ENCODE measurements around the gene MTFMT. TPM values are rescaled to one million over a fixed set of nuclear protein-coding genes. Genes with fewer than 3 reads are reported as not detected.

MTFMT gene
- total RNA-seq, 1 donor: 30.7 TPM

DNA sequence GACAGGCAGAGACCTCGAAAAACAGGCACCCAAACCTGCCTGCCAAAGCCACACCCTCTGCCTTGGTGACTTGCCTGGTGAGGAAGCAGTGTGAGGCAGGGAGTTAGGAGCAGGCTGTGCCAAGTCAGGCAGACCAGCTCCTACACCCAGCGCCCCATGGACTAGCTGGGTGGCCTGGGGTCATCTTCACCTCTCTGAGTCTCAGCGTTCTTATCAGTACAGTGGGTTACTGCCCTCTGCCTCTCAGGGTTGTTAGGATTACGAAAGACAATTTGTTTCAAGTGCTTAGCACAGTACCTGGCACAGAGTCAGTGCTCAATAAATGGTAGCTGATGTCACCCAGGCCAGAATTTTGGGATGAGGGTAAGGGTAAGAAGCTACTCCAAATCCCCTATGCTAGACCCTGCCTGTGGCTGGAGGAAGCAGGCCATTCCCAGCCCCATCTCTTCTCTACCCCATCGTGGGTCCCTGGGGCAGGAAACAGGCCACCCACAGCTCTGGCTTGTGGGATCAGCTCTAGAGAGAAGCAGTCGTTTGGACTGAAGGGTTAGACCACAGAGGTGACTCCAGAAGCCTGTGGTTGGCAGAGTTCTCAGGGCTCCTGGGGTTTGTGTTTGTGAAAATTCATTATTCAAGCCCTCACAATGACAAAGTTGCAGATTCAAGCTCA, 25.9 kb upstream of the MTFMT start:
- TF ChIP-seq, protein P1, sequence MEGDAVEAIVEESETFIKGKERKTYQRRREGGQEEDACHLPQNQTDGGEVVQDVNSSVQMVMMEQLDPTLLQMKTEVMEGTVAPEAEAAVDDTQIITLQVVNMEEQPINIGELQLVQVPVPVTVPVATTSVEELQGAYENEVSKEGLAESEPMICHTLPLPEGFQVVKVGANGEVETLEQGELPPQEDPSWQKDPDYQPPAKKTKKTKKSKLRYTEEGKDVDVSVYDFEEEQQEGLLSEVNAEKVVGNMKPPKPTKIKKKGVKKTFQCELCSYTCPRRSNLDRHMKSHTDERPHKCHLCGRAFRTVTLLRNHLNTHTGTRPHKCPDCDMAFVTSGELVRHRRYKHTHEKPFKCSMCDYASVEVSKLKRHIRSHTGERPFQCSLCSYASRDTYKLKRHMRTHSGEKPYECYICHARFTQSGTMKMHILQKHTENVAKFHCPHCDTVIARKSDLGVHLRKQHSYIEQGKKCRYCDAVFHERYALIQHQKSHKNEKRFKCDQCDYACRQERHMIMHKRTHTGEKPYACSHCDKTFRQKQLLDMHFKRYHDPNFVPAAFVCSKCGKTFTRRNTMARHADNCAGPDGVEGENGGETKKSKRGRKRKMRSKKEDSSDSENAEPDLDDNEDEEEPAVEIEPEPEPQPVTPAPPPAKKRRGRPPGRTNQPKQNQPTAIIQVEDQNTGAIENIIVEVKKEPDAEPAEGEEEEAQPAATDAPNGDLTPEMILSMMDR (IDR thresholded peaks at IDR 0.05; ENCODE audit: insufficient read depth, low read depth, low read length): no peak
- DNase-seq (ENCODE audit: low read depth): peak; percentile 30
- H3K4me3 ChIP-seq (ENCODE audit: low read depth, low read length): no peak overlapping the region

- H3K4me3 ChIP-seq (ENCODE audit: low read depth, low read length): no peak overlapping the region
- peak; percentile 70 for DNase-seq (ENCODE audit: low read depth)
- TF ChIP-seq, protein P1 (IDR thresholded peaks at IDR 0.05; ENCODE audit: insufficient read depth, low read depth, low read length): peak; percentile 95
Measured at GRCh38 chr15:65054333-65055200, 25.1 kb upstream of the MTFMT start.

DNA sequence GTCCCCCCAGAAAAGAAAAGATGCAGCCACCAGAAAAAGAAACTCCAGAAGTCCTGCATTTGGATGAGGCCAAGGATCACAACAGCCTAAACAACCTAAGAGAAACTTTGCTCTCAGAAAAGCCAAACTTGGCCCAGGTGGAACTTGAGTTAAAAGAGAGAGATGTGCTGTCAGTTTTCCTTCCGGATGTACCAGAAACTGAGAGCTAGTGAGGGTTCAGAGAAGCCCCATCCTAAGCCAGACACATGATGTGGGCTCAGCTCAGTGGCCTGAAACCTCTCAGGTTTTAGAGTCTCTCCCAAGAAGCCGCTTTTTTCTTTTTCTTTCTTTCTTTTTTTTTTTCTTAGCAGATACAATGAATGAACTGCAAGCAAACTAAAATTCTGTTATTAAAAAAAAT, 23.5 kb upstream of the MTFMT start:
- TF ChIP-seq, protein P1 (IDR thresholded peaks at IDR 0.05; ENCODE audit: insufficient read depth, low read depth, low read length): no peak
- DNase-seq (ENCODE audit: low read depth): no peak

GRCh38 chr15:65051266-65051665, 21.8 kb upstream of the MTFMT start:
- DNase-seq (ENCODE audit: low read depth): no peak
- TF ChIP-seq, protein P1 (IDR thresholded peaks at IDR 0.05; ENCODE audit: insufficient read depth, low read depth, low read length): no peak
- no peak overlapping the region for H3K4me3 ChIP-seq (ENCODE audit: low read depth, low read length)

More for the DNA sequence above, 23.5 kb upstream of the MTFMT start:
- H3K4me3 ChIP-seq (ENCODE audit: low read depth, low read length): no peak overlapping the region

- TF ChIP-seq, protein P1 (IDR thresholded peaks at IDR 0.05; ENCODE audit: insufficient read depth, low read depth, low read length): no peak
- H3K4me3 ChIP-seq (ENCODE audit: low read depth, low read length): no peak overlapping the region
- no peak for DNase-seq (ENCODE audit: low read depth)
Measured at GRCh38 chr15:65050270-65050669, 20.8 kb upstream of the MTFMT start.

DNA sequence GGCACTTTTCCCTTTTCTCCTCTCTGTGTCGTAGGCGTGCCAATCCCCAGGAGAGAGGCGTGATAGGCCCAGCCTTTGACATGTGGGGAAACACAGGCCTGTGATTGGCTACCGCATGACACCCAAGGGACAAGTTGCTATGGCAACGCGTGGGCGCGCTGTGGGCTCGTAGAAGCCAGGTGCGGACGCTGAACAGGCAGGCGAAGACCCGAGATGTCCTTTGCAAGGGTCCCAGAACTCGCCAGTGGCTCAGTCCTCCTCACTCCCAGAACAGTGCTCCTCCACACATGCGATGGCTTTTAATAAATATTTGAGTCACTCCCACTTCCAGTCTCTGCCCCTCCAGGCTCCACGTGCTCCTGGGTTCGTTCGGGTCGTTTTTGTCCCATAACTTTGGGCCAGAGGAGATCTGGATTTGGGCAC, 20.0 kb upstream of the MTFMT start:
- TF ChIP-seq, protein P1 (IDR thresholded peaks at IDR 0.05; ENCODE audit: insufficient read depth, low read depth, low read length): no peak
- H3K4me3 ChIP-seq (ENCODE audit: low read depth, low read length): peak overlapping the region; percentile 30
- DNase-seq (ENCODE audit: low read depth): peak; percentile 89
